ENCODE measurements around the gene MGRN1. TPM values are rescaled to one million over a fixed set of nuclear protein-coding genes. Genes with fewer than 3 reads are reported as not detected.
A peak's percentile ranks its signal among the peaks of the same experiment; 100 is the strongest.

MGRN1 gene
- total RNA-seq, 1 experiment from 2014 or later: 105 TPM

DNA sequence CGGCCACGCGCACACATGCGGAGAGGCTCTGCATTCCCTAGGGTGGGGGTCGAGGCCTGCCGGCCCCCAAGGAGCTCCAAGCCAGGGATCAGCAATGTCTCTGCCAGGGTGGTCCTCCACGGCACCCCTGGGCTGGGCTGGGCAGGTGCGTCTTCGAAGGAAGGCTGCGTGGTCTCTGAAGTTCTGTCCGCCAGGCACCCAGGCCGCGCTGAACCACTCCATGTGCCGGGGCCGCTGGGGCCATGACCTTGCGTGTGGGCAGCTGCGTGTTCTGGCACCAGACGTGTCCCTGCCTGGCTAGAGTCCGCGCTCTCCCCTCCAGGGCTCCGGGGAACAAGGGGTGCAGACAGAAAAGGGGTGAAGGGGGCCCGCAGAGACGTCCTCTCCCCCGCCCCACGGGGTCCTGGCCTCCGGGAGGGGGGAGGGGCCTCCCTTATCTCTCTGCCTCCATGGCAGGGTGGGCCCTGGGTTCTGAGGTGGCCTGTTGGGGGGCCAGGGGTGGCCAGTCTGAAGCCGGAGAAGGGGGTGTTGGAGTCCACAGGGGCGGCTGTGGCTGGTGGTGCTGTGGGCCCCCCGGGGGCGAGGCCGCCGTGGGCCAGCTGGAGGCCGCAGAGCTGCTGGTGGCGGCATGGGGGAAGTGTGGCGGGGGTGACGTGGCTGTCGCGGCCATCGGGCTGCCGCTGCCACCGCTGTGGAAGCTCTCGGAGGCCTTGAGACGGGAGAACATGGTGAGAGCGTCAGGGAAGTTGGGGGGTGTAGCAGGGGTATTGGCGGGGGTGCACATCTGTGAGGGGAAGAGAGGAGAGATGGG lies 15.2 kb upstream of the MGRN1 start:
- Mint-ChIP-seq H3K4me3 (ENCODE audit: low read depth, unreplicated experiment) (no peak overlapping the region), H3K27me3 (ENCODE audit: unreplicated experiment) (peaks cover 1% of the 10 kb centered on the region), H3K27ac (ENCODE audit: unreplicated experiment) (no peak overlapping the region), H3K36me3 (ENCODE audit: insufficient read depth, unreplicated experiment) (peaks cover 71% of the 10 kb centered on the region), H3K9me3 (ENCODE audit: low read depth, unreplicated experiment) (no peaks in the 10 kb centered on the region), H3K4me1 (ENCODE audit: low read depth, unreplicated experiment) (peaks cover 10% of the 10 kb centered on the region)
- intact Hi-C loops (cut with micrococcal nuclease; ENCODE audit: unreplicated experiment): no loop called here
- no peak for DNase-seq
- CTCF ChIA-PET: interaction anchor here (0.5 kb wide), 1 partner anchor 327 kb away, joined by 3 read pairs; no protein-coding TSS in a partner anchor
- TF ChIP-seq, protein P1, sequence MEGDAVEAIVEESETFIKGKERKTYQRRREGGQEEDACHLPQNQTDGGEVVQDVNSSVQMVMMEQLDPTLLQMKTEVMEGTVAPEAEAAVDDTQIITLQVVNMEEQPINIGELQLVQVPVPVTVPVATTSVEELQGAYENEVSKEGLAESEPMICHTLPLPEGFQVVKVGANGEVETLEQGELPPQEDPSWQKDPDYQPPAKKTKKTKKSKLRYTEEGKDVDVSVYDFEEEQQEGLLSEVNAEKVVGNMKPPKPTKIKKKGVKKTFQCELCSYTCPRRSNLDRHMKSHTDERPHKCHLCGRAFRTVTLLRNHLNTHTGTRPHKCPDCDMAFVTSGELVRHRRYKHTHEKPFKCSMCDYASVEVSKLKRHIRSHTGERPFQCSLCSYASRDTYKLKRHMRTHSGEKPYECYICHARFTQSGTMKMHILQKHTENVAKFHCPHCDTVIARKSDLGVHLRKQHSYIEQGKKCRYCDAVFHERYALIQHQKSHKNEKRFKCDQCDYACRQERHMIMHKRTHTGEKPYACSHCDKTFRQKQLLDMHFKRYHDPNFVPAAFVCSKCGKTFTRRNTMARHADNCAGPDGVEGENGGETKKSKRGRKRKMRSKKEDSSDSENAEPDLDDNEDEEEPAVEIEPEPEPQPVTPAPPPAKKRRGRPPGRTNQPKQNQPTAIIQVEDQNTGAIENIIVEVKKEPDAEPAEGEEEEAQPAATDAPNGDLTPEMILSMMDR (IDR thresholded peaks at IDR 0.05; ENCODE audit: unreplicated experiment): no peak
- no TSS peak for BruUV-seq (replicated peaks)

DNA sequence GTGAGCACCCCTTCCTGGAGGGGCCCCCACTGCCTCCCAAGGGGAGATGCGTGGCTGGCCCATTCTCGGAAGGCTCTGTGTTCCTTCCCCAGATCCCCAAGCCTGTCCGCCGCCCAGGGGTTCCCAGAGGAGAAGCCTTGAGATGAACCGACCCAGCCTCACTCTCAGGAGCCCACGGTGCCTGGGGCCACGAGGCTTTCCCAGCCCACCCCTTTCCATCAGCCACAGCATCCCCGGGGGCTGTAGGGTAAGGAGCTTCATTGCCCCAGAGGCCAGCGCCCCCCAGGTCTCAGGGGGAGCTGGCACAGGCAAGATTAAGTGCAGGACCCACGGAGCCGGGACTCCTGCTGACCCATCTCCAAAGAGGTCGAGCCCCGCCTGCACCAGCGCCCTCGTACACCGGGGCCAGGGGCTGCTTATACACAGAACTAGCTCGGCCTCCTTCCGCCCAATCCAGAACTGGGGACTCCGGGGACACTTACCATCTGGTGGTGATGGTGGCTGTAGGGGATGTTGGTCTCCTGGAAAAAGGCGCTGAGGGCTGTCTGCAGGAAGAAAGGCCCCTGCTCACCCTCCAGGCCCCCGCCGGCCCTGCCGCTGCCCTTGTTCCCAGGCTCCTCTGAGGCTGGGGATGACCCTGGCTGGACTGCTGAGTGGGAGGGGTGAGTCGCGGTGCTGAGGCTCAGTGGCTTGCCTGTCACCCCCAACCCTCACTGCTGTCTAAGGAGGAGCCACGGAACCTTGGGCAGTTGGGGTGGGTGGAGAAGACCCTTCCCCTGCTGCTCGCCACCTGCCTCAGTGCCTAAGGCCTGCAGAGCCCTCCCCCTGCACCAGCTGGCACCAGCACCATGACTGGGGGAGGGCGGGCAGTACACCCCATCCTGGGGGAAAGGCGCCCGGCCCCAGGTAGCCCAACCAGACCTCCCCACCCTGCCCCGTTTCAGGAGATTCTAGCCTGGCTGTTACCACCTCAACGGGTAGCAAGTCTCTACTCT lies 14.3 kb upstream of the MGRN1 start:
- intact Hi-C loops (cut with micrococcal nuclease; ENCODE audit: unreplicated experiment): no loop called here
- DNase-seq: no peak
- no TSS peak for BruUV-seq (replicated peaks)
- TF ChIP-seq, protein P1 (IDR thresholded peaks at IDR 0.05; ENCODE audit: unreplicated experiment): no peak
- no peaks in the 10 kb centered on the region for H3K9me3 Mint-ChIP-seq (ENCODE audit: low read depth, unreplicated experiment)
- H3K27ac Mint-ChIP-seq (ENCODE audit: unreplicated experiment): no peak overlapping the region
- H3K36me3 Mint-ChIP-seq (ENCODE audit: insufficient read depth, unreplicated experiment): peaks cover 80% of the 10 kb centered on the region
- no peak overlapping the region for H3K4me3 Mint-ChIP-seq (ENCODE audit: low read depth, unreplicated experiment)
- CTCF ChIA-PET: interaction anchor here (0.5 kb wide), 1 partner anchor 326 kb away, joined by 3 read pairs; no protein-coding TSS in a partner anchor
- H3K4me1 Mint-ChIP-seq (ENCODE audit: low read depth, unreplicated experiment): peaks cover 10% of the 10 kb centered on the region
- no peaks in the 10 kb centered on the region for H3K27me3 Mint-ChIP-seq (ENCODE audit: unreplicated experiment)

DNA sequence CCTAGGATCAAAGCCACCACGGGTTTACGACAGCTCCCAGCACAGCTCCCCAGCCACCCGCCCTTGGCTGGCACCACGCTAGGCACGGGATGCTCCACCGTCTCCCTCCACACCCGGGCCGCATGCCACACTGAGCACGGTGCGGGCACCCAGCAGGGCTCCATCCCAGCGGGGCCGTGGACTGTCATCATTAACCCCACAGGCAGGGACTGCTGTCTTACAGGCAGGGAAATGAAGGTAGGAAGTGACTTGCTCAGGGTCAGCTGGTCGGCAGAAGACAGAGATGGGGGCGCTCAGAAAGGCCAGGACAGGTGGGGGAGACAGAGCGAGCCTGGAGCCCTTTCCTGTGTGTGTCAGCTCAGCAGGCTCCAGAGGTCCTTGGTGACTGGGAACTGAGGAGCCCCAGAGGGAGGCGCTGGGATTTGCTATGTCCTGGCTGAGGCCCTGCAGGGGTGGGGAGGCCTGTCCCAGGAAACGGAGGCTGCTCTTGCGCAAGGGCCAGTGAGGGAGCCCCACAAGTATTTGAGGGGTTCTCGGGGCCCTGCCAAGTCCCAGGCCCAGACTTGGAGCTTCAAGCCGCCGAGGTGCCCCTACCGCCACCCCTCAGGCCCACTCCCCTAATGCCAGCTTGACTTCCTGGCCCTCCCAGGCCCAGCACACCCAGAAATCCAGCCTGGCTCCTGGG lies 13.1 kb upstream of the MGRN1 start:
- H3K27me3 Mint-ChIP-seq (ENCODE audit: unreplicated experiment): no peaks in the 10 kb centered on the region
- peaks cover 20% of the 10 kb centered on the region for H3K4me1 Mint-ChIP-seq (ENCODE audit: low read depth, unreplicated experiment)
- intact Hi-C loops (cut with micrococcal nuclease; ENCODE audit: unreplicated experiment): no loop called here
- peak overlapping the region; percentile 21 for H3K27ac Mint-ChIP-seq (ENCODE audit: unreplicated experiment)
- no peak for DNase-seq
- H3K36me3 Mint-ChIP-seq (ENCODE audit: insufficient read depth, unreplicated experiment): peaks cover 81% of the 10 kb centered on the region
- H3K4me3 Mint-ChIP-seq (ENCODE audit: low read depth, unreplicated experiment): no peak overlapping the region
- TF ChIP-seq, protein P1 (IDR thresholded peaks at IDR 0.05; ENCODE audit: unreplicated experiment): no peak
- CTCF ChIA-PET: interaction anchor here (0.7 kb wide), 1 partner anchor 432 kb away, joined by 3 read pairs; no protein-coding TSS in a partner anchor
- H3K9me3 Mint-ChIP-seq (ENCODE audit: low read depth, unreplicated experiment): no peaks in the 10 kb centered on the region
- no TSS peak for BruUV-seq (replicated peaks)

DNA sequence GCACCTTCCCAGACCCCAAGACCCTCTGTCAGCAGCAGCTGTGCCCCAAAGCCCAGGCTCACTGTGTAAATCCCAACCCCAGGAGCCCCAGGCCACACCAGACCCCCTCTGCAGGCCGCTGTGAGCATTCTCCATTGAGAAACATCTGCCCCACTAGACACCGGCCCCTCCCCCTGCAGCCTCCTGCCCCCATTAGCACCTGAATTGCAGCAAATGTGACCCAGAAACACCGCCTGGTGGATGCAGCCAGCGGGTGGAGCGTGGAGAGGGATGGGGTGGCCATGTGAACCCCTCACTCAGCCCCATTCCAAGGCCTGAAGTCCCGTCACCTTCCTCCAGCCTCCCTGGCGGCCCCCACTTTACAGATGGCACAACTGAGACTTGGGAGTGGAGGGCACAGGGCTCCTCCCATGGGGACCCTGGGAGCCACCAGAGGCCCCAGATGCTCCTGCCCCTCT lies 12.1 kb upstream of the MGRN1 start:
- Mint-ChIP-seq H3K4me1 (ENCODE audit: low read depth, unreplicated experiment) (peaks cover 24% of the 10 kb centered on the region), H3K27ac (ENCODE audit: unreplicated experiment) (peak overlapping the region; percentile 70), H3K36me3 (ENCODE audit: insufficient read depth, unreplicated experiment) (peaks cover 76% of the 10 kb centered on the region), H3K27me3 (ENCODE audit: unreplicated experiment) (no peaks in the 10 kb centered on the region), H3K9me3 (ENCODE audit: low read depth, unreplicated experiment) (no peaks in the 10 kb centered on the region), H3K4me3 (ENCODE audit: low read depth, unreplicated experiment) (peak overlapping the region; percentile 83)
- no TSS peak for BruUV-seq (replicated peaks)
- TF ChIP-seq, protein P1 (IDR thresholded peaks at IDR 0.05; ENCODE audit: unreplicated experiment): no peak
- intact Hi-C loops (cut with micrococcal nuclease; ENCODE audit: unreplicated experiment): no loop called here
- DNase-seq: no peak
- CTCF ChIA-PET: interaction anchor here (0.7 to 1.1 kb wide), 2 partner anchors 27 to 433 kb away, joined by 3 read pairs; no protein-coding TSS in a partner anchor
